Right atrium auricular region (tissue), 2 donors: ENCODE measurements around the gene CNTNAP5. TPM values are rescaled to one million over a fixed set of nuclear protein-coding genes. Genes with fewer than 3 reads are reported as not detected.

Experiments
- DNase-seq: peaks from one replicate; pipeline ENCODE4 v3.0.0-alpha.2; 2019; ENCODE audit warnings: low spot score
- H3K27ac ChIP-seq, 2 donors: fragments of 200-600 bp; sonication (generic); 1 replicate in 1 of 2; 2 replicates in 1 of 2; pipeline ENCODE4 v1.5.1; 2016 to 2019
- H3K27me3 ChIP-seq, 2 donors: fragments of 200-600 bp; sonication (generic); one replicate each; pipeline versions ENCODE4 v1.5.1 to v1.6.0; 2017 to 2019
- H3K36me3 ChIP-seq: fragments of 200-600 bp; sonication (generic); one replicate; pipeline ENCODE4 v1.5.1; 2016
- H3K4me1 ChIP-seq, 2 donors: fragments of 200-600 bp; sonication (generic); one replicate each; pipeline versions ENCODE4 v1.5.1 to v1.6.0; 2017 to 2019
- H3K4me3 ChIP-seq, 2 donors: fragments of 200-600 bp; sonication (generic); 1 replicate in 1 of 2; 2 replicates in 1 of 2; pipeline ENCODE4 v1.5.1; 2017 to 2019; ENCODE audit warnings: mild to moderate bottlenecking in 1 of 2, moderate library complexity in 1 of 2
- H3K9me3 ChIP-seq, 2 donors: fragments of 200-600 bp; sonication (generic); one replicate each; pipeline ENCODE4 v1.5.1; 2019
- total RNA-seq, 2 donors: library from RNA; depleted of rRNA; stranded (reverse); fragments of >200 nt; gene quantifications; one replicate each; pipeline ENCODE4 v1.1.0, GENCODE V29; 2016
- TF ChIP-seq, protein P1 (sequence below), 2 donors: fragments of 200-600 bp; sonication (generic); IDR thresholded peaks; one replicate each; pipeline ENCODE4 v1.5.1; 2019; ENCODE audit warnings: antibody characterized with exemption in 2 of 2

CNTNAP5 gene
- total RNA-seq, 2 donors from 2014 or later, result not detected

- no peak overlapping the region for H3K4me3 ChIP-seq
- no peaks in the 10 kb centered on the region for H3K36me3 ChIP-seq
- no peak for DNase-seq
- TF ChIP-seq, protein P1, sequence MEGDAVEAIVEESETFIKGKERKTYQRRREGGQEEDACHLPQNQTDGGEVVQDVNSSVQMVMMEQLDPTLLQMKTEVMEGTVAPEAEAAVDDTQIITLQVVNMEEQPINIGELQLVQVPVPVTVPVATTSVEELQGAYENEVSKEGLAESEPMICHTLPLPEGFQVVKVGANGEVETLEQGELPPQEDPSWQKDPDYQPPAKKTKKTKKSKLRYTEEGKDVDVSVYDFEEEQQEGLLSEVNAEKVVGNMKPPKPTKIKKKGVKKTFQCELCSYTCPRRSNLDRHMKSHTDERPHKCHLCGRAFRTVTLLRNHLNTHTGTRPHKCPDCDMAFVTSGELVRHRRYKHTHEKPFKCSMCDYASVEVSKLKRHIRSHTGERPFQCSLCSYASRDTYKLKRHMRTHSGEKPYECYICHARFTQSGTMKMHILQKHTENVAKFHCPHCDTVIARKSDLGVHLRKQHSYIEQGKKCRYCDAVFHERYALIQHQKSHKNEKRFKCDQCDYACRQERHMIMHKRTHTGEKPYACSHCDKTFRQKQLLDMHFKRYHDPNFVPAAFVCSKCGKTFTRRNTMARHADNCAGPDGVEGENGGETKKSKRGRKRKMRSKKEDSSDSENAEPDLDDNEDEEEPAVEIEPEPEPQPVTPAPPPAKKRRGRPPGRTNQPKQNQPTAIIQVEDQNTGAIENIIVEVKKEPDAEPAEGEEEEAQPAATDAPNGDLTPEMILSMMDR (IDR thresholded peaks at IDR 0.05), result no peak
- H3K27ac ChIP-seq, result no peak overlapping the region
- no peaks in the 10 kb centered on the region for H3K4me1 ChIP-seq
- no peaks in the 10 kb centered on the region for H3K27me3 ChIP-seq
- H3K9me3 ChIP-seq, result no peaks in the 10 kb centered on the region
Observed at GRCh38 chr2:124646166-124646815, 621.2 kb downstream of the CNTNAP5 start.

- Histone ChIP-seq H3K4me3 (no peak overlapping the region), H3K27me3 (no peaks in the 10 kb centered on the region), H3K9me3 (no peaks in the 10 kb centered on the region), H3K4me1 (no peaks in the 10 kb centered on the region), H3K36me3 (no peaks in the 10 kb centered on the region), H3K27ac (no peak overlapping the region)
- TF ChIP-seq, protein P1 (IDR thresholded peaks at IDR 0.05), result no peak
- no peak for DNase-seq
Observed at GRCh38 chr2:124647245-124647644, 622.2 kb downstream of the CNTNAP5 start.

- H3K4me3 ChIP-seq, result no peak overlapping the region
- H3K9me3 ChIP-seq, result no peaks in the 10 kb centered on the region
- DNase-seq, result no peak
- H3K4me1 ChIP-seq, result no peaks in the 10 kb centered on the region
- TF ChIP-seq, protein P1 (IDR thresholded peaks at IDR 0.05), result no peak
- no peak overlapping the region for H3K27ac ChIP-seq
- no peaks in the 10 kb centered on the region for H3K27me3 ChIP-seq
- no peaks in the 10 kb centered on the region for H3K36me3 ChIP-seq
Observed at GRCh38 chr2:124647663-124648062, 622.6 kb downstream of the CNTNAP5 start.

DNA sequence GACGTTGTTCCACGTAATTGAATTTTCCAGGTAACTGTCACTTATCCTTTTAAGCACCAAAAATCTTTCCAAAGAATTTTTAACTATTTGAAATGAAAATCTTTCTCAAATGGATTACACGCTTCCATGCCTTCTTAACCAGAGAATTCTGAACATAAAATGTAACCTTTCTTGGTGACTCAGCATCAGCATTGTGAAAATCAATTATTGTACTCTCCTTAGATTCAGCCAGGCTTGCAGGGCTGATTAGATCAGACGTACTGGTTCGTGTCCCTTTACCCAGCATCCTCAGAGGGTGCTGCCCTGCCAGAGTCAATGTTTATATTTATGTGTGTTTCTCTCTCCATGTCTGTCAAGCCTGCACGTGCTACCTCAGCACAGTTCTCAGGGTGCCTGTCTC, 623.9 kb downstream of the CNTNAP5 start:
- TF ChIP-seq, protein P1 (IDR thresholded peaks at IDR 0.05), result no peak
- no peaks in the 10 kb centered on the region for H3K9me3 ChIP-seq
- H3K27me3 ChIP-seq, result no peaks in the 10 kb centered on the region
- H3K4me3 ChIP-seq, result no peak overlapping the region
- no peaks in the 10 kb centered on the region for H3K4me1 ChIP-seq
- H3K36me3 ChIP-seq, result no peaks in the 10 kb centered on the region
- DNase-seq, result no peak
- no peak overlapping the region for H3K27ac ChIP-seq

- Histone ChIP-seq H3K9me3 (no peaks in the 10 kb centered on the region), H3K36me3 (no peaks in the 10 kb centered on the region), H3K4me1 (no peaks in the 10 kb centered on the region), H3K27me3 (no peaks in the 10 kb centered on the region), H3K4me3 (no peak overlapping the region), H3K27ac (no peak overlapping the region)
- TF ChIP-seq, protein P1 (IDR thresholded peaks at IDR 0.05), result no peak
- no peak for DNase-seq
Observed at GRCh38 chr2:124652099-124652498, 627.0 kb downstream of the CNTNAP5 start.

- Histone ChIP-seq H3K4me3 (no peak overlapping the region), H3K9me3 (no peaks in the 10 kb centered on the region), H3K27ac (no peak overlapping the region), H3K4me1 (no peaks in the 10 kb centered on the region), H3K27me3 (no peaks in the 10 kb centered on the region), H3K36me3 (no peaks in the 10 kb centered on the region)
- DNase-seq, result no peak
- TF ChIP-seq, protein P1 (IDR thresholded peaks at IDR 0.05), result no peak
Observed at GRCh38 chr2:124658373-124658772, 633.3 kb downstream of the CNTNAP5 start.
